Muscle layer of duodenum (tissue), 2 donors: Measurements from ENCODE around the gene KLHL25.

Experiments
- H3K27ac ChIP-seq: one replicate; pipeline ENCODE4 v1.7.0; 2013; ENCODE audit warnings: mild to moderate bottlenecking, low read length
- H3K27me3 ChIP-seq: one replicate; pipeline ENCODE4 v1.7.0; 2013; ENCODE audit warnings: low read depth, mild to moderate bottlenecking, control low read depth, low read length
- H3K36me3 ChIP-seq, 2 donors: one replicate each; pipeline ENCODE4 v1.7.0; 2013; ENCODE audit warnings: low read length in 2 of 2, control low read depth in 1 of 2, mild to moderate bottlenecking in 1 of 2; ENCODE audit not compliant: insufficient read depth in 2 of 2, control insufficient read depth in 1 of 2
- H3K4me1 ChIP-seq, 2 donors: one replicate each; pipeline ENCODE4 v1.7.0; 2013; ENCODE audit warnings: low read length in 2 of 2, mild to moderate bottlenecking in 2 of 2, control low read depth in 1 of 2, moderate library complexity in 1 of 2; ENCODE audit not compliant: insufficient read depth in 2 of 2, control insufficient read depth in 1 of 2
- H3K4me3 ChIP-seq, 2 donors: one replicate each; pipeline ENCODE4 v1.7.0; 2013; ENCODE audit warnings: low read length in 2 of 2, low read depth in 1 of 2, mild to moderate bottlenecking in 1 of 2
- H3K9me3 ChIP-seq, 2 donors: one replicate each; pipeline ENCODE4 v1.7.0; 2013; ENCODE audit warnings: low read length in 2 of 2, control low read depth in 1 of 2, mild to moderate bottlenecking in 1 of 2; ENCODE audit not compliant: control insufficient read depth in 1 of 2
- donor health status: healthy.

The KLHL25 gene

GRCh38 chr15:85763157-85763556, 31.6 kb downstream of the KLHL25 start:
- Histone ChIP-seq H3K4me1 (peaks cover 4 to 38% of the 10 kb centered on the region in 2 donors), H3K4me3 (no peak overlapping the region), H3K9me3 (no peaks in the 10 kb centered on the region), H3K27ac (no peak overlapping the region), H3K36me3 (peaks cover 0 to 3% of the 10 kb centered on the region in 2 donors), H3K27me3 (no peaks in the 10 kb centered on the region)

- Histone ChIP-seq H3K4me3 (no peak overlapping the region), H3K9me3 (no peaks in the 10 kb centered on the region), H3K36me3 (peaks cover 0 to 3% of the 10 kb centered on the region in 2 donors), H3K4me1 (peaks cover 4 to 40% of the 10 kb centered on the region in 2 donors), H3K27ac (no peak overlapping the region), H3K27me3 (no peaks in the 10 kb centered on the region)
Measured at GRCh38 chr15:85762756-85763127, 32.0 kb downstream of the KLHL25 start.

- peak overlapping the region; percentile 8 for H3K27ac ChIP-seq
- no peak overlapping the region for H3K4me3 ChIP-seq
- H3K36me3 ChIP-seq, result no peaks in the 10 kb centered on the region
- H3K27me3 ChIP-seq, result no peaks in the 10 kb centered on the region
- peaks cover 4 to 40% of the 10 kb centered on the region in 2 donors for H3K4me1 ChIP-seq
- no peaks in the 10 kb centered on the region for H3K9me3 ChIP-seq
Measured at GRCh38 chr15:85762039-85762755, 32.5 kb downstream of the KLHL25 start.

- Histone ChIP-seq H3K9me3 (no peaks in the 10 kb centered on the region), H3K27ac (peak overlapping the region; percentile 8), H3K27me3 (no peaks in the 10 kb centered on the region), H3K36me3 (no peaks in the 10 kb centered on the region), H3K4me1 (peaks cover 4 to 40% of the 10 kb centered on the region in 2 donors), H3K4me3 (no peak overlapping the region)
Measured at GRCh38 chr15:85761635-85762034, 33.1 kb downstream of the KLHL25 start.

GRCh38 chr15:85760531-85761371, 34.0 kb downstream of the KLHL25 start:
- H3K9me3 ChIP-seq, result no peaks in the 10 kb centered on the region
- no peaks in the 10 kb centered on the region for H3K36me3 ChIP-seq
- H3K4me1 ChIP-seq, result peaks cover 4 to 41% of the 10 kb centered on the region in 2 donors
- H3K4me3 ChIP-seq, result no peak overlapping the region
- no peak overlapping the region for H3K27ac ChIP-seq
- H3K27me3 ChIP-seq, result no peaks in the 10 kb centered on the region

- Histone ChIP-seq H3K27me3 (no peaks in the 10 kb centered on the region), H3K4me1 (peaks cover 4 to 48% of the 10 kb centered on the region in 2 donors), H3K9me3 (no peaks in the 10 kb centered on the region), H3K4me3 (no peak overlapping the region), H3K27ac (no peak overlapping the region), H3K36me3 (no peaks in the 10 kb centered on the region)
Measured at GRCh38 chr15:85760049-85760448, 34.7 kb downstream of the KLHL25 start.

GRCh38 chr15:85759376-85759775, 35.3 kb downstream of the KLHL25 start:
- Histone ChIP-seq H3K27me3 (no peaks in the 10 kb centered on the region), H3K9me3 (no peaks in the 10 kb centered on the region), H3K4me1 (peaks cover 3 to 45% of the 10 kb centered on the region in 2 donors), H3K27ac (no peak overlapping the region), H3K4me3 (no peak overlapping the region), H3K36me3 (no peaks in the 10 kb centered on the region)

- peaks cover 0 to 40% of the 10 kb centered on the region in 2 donors for H3K4me1 ChIP-seq
- H3K4me3 ChIP-seq, result no peak overlapping the region
- H3K36me3 ChIP-seq, result no peaks in the 10 kb centered on the region
- H3K27me3 ChIP-seq, result no peaks in the 10 kb centered on the region
- no peak overlapping the region for H3K27ac ChIP-seq
- no peaks in the 10 kb centered on the region for H3K9me3 ChIP-seq
Measured at GRCh38 chr15:85758655-85758978, 36.1 kb downstream of the KLHL25 start.

- Histone ChIP-seq H3K4me3 (no peak overlapping the region), H3K27ac (no peak overlapping the region), H3K4me1 (peaks cover 0 to 35% of the 10 kb centered on the region in 2 donors), H3K27me3 (no peaks in the 10 kb centered on the region), H3K9me3 (no peaks in the 10 kb centered on the region), H3K36me3 (no peaks in the 10 kb centered on the region)
Measured at GRCh38 chr15:85757939-85758654, 36.6 kb downstream of the KLHL25 start.

GRCh38 chr15:85757073-85757938, 37.4 kb downstream of the KLHL25 start:
- H3K4me3 ChIP-seq, result no peak overlapping the region
- H3K36me3 ChIP-seq, result no peaks in the 10 kb centered on the region
- H3K27me3 ChIP-seq, result no peaks in the 10 kb centered on the region
- H3K9me3 ChIP-seq, result no peaks in the 10 kb centered on the region
- H3K27ac ChIP-seq, result no peak overlapping the region
- peaks cover 0 to 33% of the 10 kb centered on the region in 2 donors for H3K4me1 ChIP-seq
